HEK293 (cell line): ENCODE results near the gene NFIB.
A peak's percentile ranks its signal among the peaks of the same experiment; 100 is the strongest.

Experiments used
- CTCF ChIA-PET: fragments of 350-600 bp; formaldehyde crosslinking; extraction: SDS; loops from one replicate; lab custom pipeline; 2021; ENCODE audit warnings: antibody characterized with exemption; lab: Yijun Ruan, JAX
- POLR2A ChIA-PET: fragments of 300-600 bp; formaldehyde crosslinking; extraction: SDS; loops from one replicate; lab custom pipeline; 2020; ENCODE audit warnings: antibody characterized with exemption, inconsistent platforms; lab: Yijun Ruan, JAX
- H3K27ac ChIP-seq: fragments of 200-500 bp; sonication (Bioruptor generic); 2 replicates; pipeline ENCODE4 v1.5.1; 2014; ENCODE audit warnings: low read depth, low read length, control low read depth, inconsistent platforms; ENCODE audit errors: extremely low read depth
- H3K36me3 ChIP-seq, 2 experiments: fragments of 200-500 bp in 1 of 2; sonication (Bioruptor generic) in 1 of 2; 1 replicate in 1 of 2; 2 replicates in 1 of 2; pipeline ENCODE4 v1.5.1; 2014 to 2017; ENCODE audit warnings: inconsistent platforms in 2 of 2, low read length in 2 of 2; ENCODE audit not compliant: control insufficient read depth in 2 of 2, insufficient read depth in 1 of 2
- H3K4me1 ChIP-seq: fragments of 200-500 bp; sonication (Bioruptor generic); 2 replicates; pipeline ENCODE4 v1.5.1; 2014; ENCODE audit warnings: mild to moderate bottlenecking, low read length, inconsistent platforms; ENCODE audit not compliant: control insufficient read depth, insufficient read depth
- H3K4me3 ChIP-seq: 2 replicates; pipeline ENCODE4 v1.5.1; 2011; ENCODE audit warnings: low read depth, mild to moderate bottlenecking, control low read depth, low read length, moderate library complexity
- H3K9me3 ChIP-seq: fragments of 200-500 bp; sonication (Bioruptor generic); 2 replicates; pipeline ENCODE4 v1.5.1; 2014; ENCODE audit warnings: low read depth, low read length, inconsistent platforms; ENCODE audit not compliant: control insufficient read depth, insufficient read depth
- GLIS1 ChIP-seq: fragments of 450-650 bp; formaldehyde crosslinking; IDR thresholded peaks from 2 replicates; pipeline ENCODE4 v1.5.1; 2016; ENCODE audit warnings: missing biosample characterization, missing genetic modification characterization
- HOXD13 ChIP-seq: sonication (generic); formaldehyde crosslinking; IDR thresholded peaks from 2 replicates; pipeline ENCODE4 v1.8.0; 2022; ENCODE audit warnings: missing genetic modification reagents, borderline replicate concordance
- WT1 ChIP-seq: fragments of 450-650 bp; formaldehyde crosslinking; IDR thresholded peaks from 2 replicates; pipeline ENCODE4 v1.5.1; 2016; ENCODE audit warnings: missing biosample characterization, missing genetic modification characterization
- ZBTB7A ChIP-seq: fragments of 450-650 bp; formaldehyde crosslinking; IDR thresholded peaks from 2 replicates; pipeline ENCODE4 v1.5.1; 2016; ENCODE audit warnings: low read depth, missing biosample characterization, missing genetic modification characterization
- ZFP3 ChIP-seq: fragments of 450-650 bp; formaldehyde crosslinking; IDR thresholded peaks from 2 replicates; pipeline ENCODE4 v1.5.1; 2016; ENCODE audit warnings: low read depth, missing biosample characterization, missing genetic modification characterization
- ZNF133 ChIP-seq: fragments of 450-650 bp; formaldehyde crosslinking; IDR thresholded peaks from 2 replicates; pipeline ENCODE4 v1.5.1; 2016; ENCODE audit warnings: missing biosample characterization, missing genetic modification characterization
- ZNF175 ChIP-seq: fragments of 450-650 bp; formaldehyde crosslinking; IDR thresholded peaks from 2 replicates; pipeline ENCODE4 v1.5.1; 2016; ENCODE audit warnings: missing biosample characterization, missing genetic modification characterization
- ZNF18 ChIP-seq: fragments of 450-650 bp; formaldehyde crosslinking; IDR thresholded peaks from 2 replicates; pipeline ENCODE4 v1.5.1; 2016; ENCODE audit warnings: missing biosample characterization, missing genetic modification characterization
- ZNF2 ChIP-seq: fragments of 450-650 bp; formaldehyde crosslinking; IDR thresholded peaks from 2 replicates; pipeline ENCODE4 v1.5.1; 2016; ENCODE audit warnings: missing biosample characterization, missing genetic modification characterization
- ZNF302 ChIP-seq: fragments of 450-650 bp; formaldehyde crosslinking; IDR thresholded peaks from 2 replicates; pipeline ENCODE4 v1.5.1; 2016; ENCODE audit warnings: missing biosample characterization, missing genetic modification characterization, low read depth
- ZNF350 ChIP-seq: fragments of 450-650 bp; formaldehyde crosslinking; IDR thresholded peaks from 2 replicates; pipeline ENCODE4 v1.5.0; 2017; ENCODE audit warnings: missing biosample characterization, mild to moderate bottlenecking, missing genetic modification characterization
- ZNF449 ChIP-seq: fragments of 450-650 bp; formaldehyde crosslinking; IDR thresholded peaks from 2 replicates; pipeline ENCODE4 v1.5.1; 2017; ENCODE audit warnings: missing biosample characterization, mild to moderate bottlenecking, missing genetic modification characterization, moderate library complexity
- ZNF530 ChIP-seq: fragments of 450-650 bp; formaldehyde crosslinking; IDR thresholded peaks from 2 replicates; pipeline ENCODE4 v1.5.1; 2016; ENCODE audit warnings: low read depth, missing biosample characterization, missing genetic modification characterization
- ZNF549 ChIP-seq: fragments of 450-650 bp; IDR thresholded peaks from 2 replicates; pipeline ENCODE4 v1.5.1; 2018; ENCODE audit warnings: missing biosample characterization, missing genetic modification characterization, mild to moderate bottlenecking, inconsistent platforms, moderate library complexity
- ZNF571 ChIP-seq: fragments of 450-650 bp; formaldehyde crosslinking; IDR thresholded peaks from 2 replicates; pipeline ENCODE4 v1.5.0; 2017; ENCODE audit warnings: missing biosample characterization, missing genetic modification characterization
- ZNF626 ChIP-seq: fragments of 450-650 bp; sonication (Bioruptor Pico); formaldehyde crosslinking; IDR thresholded peaks from 2 replicates; pipeline ENCODE4 v1.5.1; 2018; ENCODE audit warnings: missing biosample characterization, missing genetic modification characterization, inconsistent platforms
- ZNF658 ChIP-seq: fragments of 450-650 bp; formaldehyde crosslinking; IDR thresholded peaks from 2 replicates; pipeline ENCODE4; 2016; ENCODE audit warnings: missing biosample characterization, missing genetic modification characterization
- ZNF707 ChIP-seq: fragments of 450-650 bp; formaldehyde crosslinking; IDR thresholded peaks from 2 replicates; pipeline ENCODE4 v1.5.1; 2016; ENCODE audit warnings: missing biosample characterization, missing genetic modification characterization
- ZNF791 ChIP-seq: fragments of 450-650 bp; formaldehyde crosslinking; IDR thresholded peaks from 2 replicates; pipeline ENCODE4 v1.5.1; 2016; ENCODE audit warnings: missing biosample characterization, missing genetic modification characterization
- ZXDB ChIP-seq: fragments of 450-650 bp; formaldehyde crosslinking; IDR thresholded peaks from 2 replicates; pipeline ENCODE4 v1.5.1; 2016; ENCODE audit warnings: missing biosample characterization, missing genetic modification characterization
- TF ChIP-seq, protein P1 (sequence below): fragments of 450-650 bp; formaldehyde crosslinking; IDR thresholded peaks from 2 replicates; pipeline ENCODE4 v1.5.1; 2016; ENCODE audit warnings: missing biosample characterization, missing genetic modification characterization, borderline replicate concordance
- TF ChIP-seq, protein P2 (sequence below): fragments of 450-650 bp; formaldehyde crosslinking; IDR thresholded peaks from 2 replicates; pipeline ENCODE4 v1.5.1; 2016; ENCODE audit warnings: missing biosample characterization, missing genetic modification characterization

NFIB gene

DNA sequence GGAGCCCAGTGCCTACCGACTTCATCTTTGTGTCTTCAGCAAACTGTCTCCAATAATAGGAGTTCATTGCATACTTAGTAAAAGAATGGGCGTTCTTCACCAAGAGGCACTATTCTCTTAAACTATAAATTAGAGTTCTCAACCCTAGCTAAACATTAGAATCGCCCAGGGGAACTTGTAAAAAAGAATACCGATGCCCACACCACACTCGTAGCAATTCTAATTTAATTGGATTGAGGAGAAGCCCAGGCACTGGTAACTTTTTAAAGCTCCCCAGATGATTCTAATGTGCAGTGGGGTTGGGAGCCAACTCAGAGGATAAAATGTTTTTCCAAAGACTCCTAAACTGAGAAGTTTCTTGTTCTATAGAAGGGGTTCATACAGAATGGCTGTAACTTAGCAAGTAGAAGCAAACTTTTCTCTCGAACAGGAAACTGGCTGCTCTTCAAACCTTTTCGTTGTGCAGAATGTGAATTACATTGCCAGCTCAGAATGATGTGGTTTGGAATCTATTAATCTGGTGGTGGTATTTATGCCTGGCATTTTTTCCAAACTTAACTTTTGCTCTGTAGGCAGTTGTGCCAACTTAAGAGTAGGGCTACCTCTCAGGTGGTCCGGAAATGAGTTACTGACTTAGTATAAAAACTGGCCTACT is 26.4 kb upstream of the NFIB start:
- POLR2A ChIA-PET: interaction anchor here (0.6 kb wide), 1 partner anchor 36 kb away, joined by 4 read pairs; no protein-coding TSS in a partner anchor
- Histone ChIP-seq H3K4me1 (no peaks in the 10 kb centered on the region), H3K27ac (no peak overlapping the region), H3K36me3 (no peaks in the 10 kb centered on the region), H3K4me3 (no peak overlapping the region), H3K9me3 (no peaks in the 10 kb centered on the region)
- CTCF ChIA-PET: interaction anchor here (0.9 kb wide), 1 partner anchor 14 kb away, joined by 4 read pairs; no protein-coding TSS in a partner anchor
- TF ChIP-seq ZNF302 (tag by site-specific recombination) (no peak), ZNF530 (tag by site-specific recombination) (no peak), ZXDB (tag by site-specific recombination) (no peak), ZNF449 (0 out of 2 replicates have a peak, but pooled peaks have one; percentile 30), ZNF350 (tag by site-specific recombination) (no peak), ZNF571 (tag by site-specific recombination) (no peak)

GRCh38 chr9:14339746-14340145 is 25.8 kb upstream of the NFIB start:
- ChIA-PET CTCF (interaction anchor here (0.6 kb wide), 1 partner anchor 13 kb away, joined by 3 read pairs; no protein-coding TSS in a partner anchor), POLR2A (no interaction called here)
- H3K9me3 ChIP-seq: no peaks in the 10 kb centered on the region
- no peaks in the 10 kb centered on the region for H3K36me3 ChIP-seq
- H3K27ac ChIP-seq: no peak overlapping the region
- no peak overlapping the region for H3K4me3 ChIP-seq
- H3K4me1 ChIP-seq: no peaks in the 10 kb centered on the region
- TF ChIP-seq WT1 (tag by site-specific recombination): no peak

DNA sequence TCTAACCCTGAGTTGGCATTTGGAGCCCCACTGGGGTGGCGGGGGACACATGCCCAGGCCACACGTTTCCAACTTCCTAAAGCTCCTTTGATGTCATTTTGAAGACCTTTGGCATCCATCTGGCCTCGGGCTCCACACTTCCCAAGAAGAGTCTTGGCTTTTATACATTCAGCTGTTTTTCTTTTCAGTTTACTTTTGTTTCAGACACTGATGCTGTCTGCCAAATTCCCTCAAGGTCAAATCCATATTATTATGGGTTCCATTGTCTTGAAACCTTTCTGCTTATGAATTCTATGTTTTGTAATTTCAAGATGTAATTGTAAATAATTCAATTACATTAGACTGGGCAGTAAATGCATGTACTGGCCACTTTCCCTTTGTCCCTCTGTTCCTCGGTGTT is 23.7 kb upstream of the NFIB start:
- Histone ChIP-seq H3K27ac (no peak overlapping the region), H3K9me3 (no peaks in the 10 kb centered on the region), H3K4me3 (no peak overlapping the region), H3K4me1 (no peaks in the 10 kb centered on the region), H3K36me3 (no peaks in the 10 kb centered on the region)
- POLR2A ChIA-PET: no interaction called here
- CTCF ChIA-PET: interaction anchor here (1.3 to 3.9 kb wide), 2 partner anchors 14 to 16 kb away, joined by 3 to 13 read pairs; no protein-coding TSS in a partner anchor
- TF ChIP-seq ZNF549 (tag by site-specific recombination): no peak
- TF ChIP-seq ZNF571 (tag by site-specific recombination): no peak
- no peak for TF ChIP-seq HOXD13
- TF ChIP-seq, protein P1, sequence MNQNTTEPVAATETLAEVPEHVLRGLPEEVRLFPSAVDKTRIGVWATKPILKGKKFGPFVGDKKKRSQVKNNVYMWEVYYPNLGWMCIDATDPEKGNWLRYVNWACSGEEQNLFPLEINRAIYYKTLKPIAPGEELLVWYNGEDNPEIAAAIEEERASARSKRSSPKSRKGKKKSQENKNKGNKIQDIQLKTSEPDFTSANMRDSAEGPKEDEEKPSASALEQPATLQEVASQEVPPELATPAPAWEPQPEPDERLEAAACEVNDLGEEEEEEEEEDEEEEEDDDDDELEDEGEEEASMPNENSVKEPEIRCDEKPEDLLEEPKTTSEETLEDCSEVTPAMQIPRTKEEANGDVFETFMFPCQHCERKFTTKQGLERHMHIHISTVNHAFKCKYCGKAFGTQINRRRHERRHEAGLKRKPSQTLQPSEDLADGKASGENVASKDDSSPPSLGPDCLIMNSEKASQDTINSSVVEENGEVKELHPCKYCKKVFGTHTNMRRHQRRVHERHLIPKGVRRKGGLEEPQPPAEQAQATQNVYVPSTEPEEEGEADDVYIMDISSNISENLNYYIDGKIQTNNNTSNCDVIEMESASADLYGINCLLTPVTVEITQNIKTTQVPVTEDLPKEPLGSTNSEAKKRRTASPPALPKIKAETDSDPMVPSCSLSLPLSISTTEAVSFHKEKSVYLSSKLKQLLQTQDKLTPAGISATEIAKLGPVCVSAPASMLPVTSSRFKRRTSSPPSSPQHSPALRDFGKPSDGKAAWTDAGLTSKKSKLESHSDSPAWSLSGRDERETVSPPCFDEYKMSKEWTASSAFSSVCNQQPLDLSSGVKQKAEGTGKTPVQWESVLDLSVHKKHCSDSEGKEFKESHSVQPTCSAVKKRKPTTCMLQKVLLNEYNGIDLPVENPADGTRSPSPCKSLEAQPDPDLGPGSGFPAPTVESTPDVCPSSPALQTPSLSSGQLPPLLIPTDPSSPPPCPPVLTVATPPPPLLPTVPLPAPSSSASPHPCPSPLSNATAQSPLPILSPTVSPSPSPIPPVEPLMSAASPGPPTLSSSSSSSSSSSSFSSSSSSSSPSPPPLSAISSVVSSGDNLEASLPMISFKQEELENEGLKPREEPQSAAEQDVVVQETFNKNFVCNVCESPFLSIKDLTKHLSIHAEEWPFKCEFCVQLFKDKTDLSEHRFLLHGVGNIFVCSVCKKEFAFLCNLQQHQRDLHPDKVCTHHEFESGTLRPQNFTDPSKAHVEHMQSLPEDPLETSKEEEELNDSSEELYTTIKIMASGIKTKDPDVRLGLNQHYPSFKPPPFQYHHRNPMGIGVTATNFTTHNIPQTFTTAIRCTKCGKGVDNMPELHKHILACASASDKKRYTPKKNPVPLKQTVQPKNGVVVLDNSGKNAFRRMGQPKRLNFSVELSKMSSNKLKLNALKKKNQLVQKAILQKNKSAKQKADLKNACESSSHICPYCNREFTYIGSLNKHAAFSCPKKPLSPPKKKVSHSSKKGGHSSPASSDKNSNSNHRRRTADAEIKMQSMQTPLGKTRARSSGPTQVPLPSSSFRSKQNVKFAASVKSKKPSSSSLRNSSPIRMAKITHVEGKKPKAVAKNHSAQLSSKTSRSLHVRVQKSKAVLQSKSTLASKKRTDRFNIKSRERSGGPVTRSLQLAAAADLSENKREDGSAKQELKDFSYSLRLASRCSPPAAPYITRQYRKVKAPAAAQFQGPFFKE (tag by site-specific recombination): no peak
- TF ChIP-seq ZNF791 (tag by site-specific recombination): no peak
- TF ChIP-seq ZBTB7A: no peak
- no peak for TF ChIP-seq ZFP3 (tag by site-specific recombination)
- no peak for TF ChIP-seq ZNF707 (tag by site-specific recombination)
- no peak for TF ChIP-seq GLIS1 (tag by site-specific recombination)
- no peak for TF ChIP-seq ZNF18 (tag by site-specific recombination)
- TF ChIP-seq ZNF175 (tag by site-specific recombination): no peak
- no peak for TF ChIP-seq ZNF626 (tag by site-specific recombination)
- no peak for TF ChIP-seq ZNF2
- no peak for TF ChIP-seq ZNF133 (tag by site-specific recombination)
- TF ChIP-seq, protein P2, sequence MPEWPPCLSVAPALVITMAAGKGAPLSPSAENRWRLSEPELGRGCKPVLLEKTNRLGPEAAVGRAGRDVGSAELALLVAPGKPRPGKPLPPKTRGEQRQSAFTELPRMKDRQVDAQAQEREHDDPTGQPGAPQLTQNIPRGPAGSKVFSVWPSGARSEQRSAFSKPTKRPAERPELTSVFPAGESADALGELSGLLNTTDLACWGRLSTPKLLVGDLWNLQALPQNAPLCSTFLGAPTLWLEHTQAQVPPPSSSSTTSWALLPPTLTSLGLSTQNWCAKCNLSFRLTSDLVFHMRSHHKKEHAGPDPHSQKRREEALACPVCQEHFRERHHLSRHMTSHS (tag by site-specific recombination): no peak
- no peak for TF ChIP-seq ZNF658 (tag by site-specific recombination)
